Spinal cord (tissue), 10 donors: ENCODE data around the gene THSD7A. TPM values are rescaled to one million over a fixed set of nuclear protein-coding genes. Genes with fewer than 3 reads are reported as not detected.

Experiments
- DNase-seq, 6 donors: peaks; one replicate each; pipeline versions ENCODE4 v3.0.0 to v3.0.0-alpha.2; 2013 to 2015; ENCODE audit warnings: low spot score in 6 of 6, low read depth in 4 of 6
- H3K27ac ChIP-seq: one replicate; pipeline ENCODE4 v1.5.1; 2013; ENCODE audit warnings: low read depth, low read length, control low read depth
- H3K27me3 ChIP-seq: one replicate; pipeline ENCODE4 v1.6.1; 2013; ENCODE audit warnings: low read length; ENCODE audit not compliant: control insufficient read depth, insufficient read depth
- H3K36me3 ChIP-seq: one replicate; pipeline ENCODE4 v1.6.1; 2013; ENCODE audit warnings: low read length; ENCODE audit not compliant: control insufficient read depth, insufficient read depth
- H3K4me1 ChIP-seq: one replicate; pipeline ENCODE4 v1.6.1; 2013; ENCODE audit warnings: low read length; ENCODE audit not compliant: control insufficient read depth, insufficient read depth
- H3K4me3 ChIP-seq: one replicate; pipeline ENCODE4 v1.5.1; 2013; ENCODE audit warnings: low read depth, low read length, control low read depth
- H3K9me3 ChIP-seq: one replicate; pipeline ENCODE4 v1.6.1; 2013; ENCODE audit warnings: low read length; ENCODE audit not compliant: control insufficient read depth, insufficient read depth
- WGBS: methylation state at CpG from one replicate; pipeline ENCODE4 v1.1.5; 2013; ENCODE audit warnings: missing lambda C conversion rate; ENCODE audit not compliant: insufficient coverage; 5-methylcytosine and 5-hydroxymethylcytosine counted together
- polyA plus RNA-seq, 2 donors: library from polyadenylated mRNA; unstranded; fragments of 120-200 nt; gene quantifications; one replicate each; pipeline ENCODE4 v1.2.1, GENCODE V29; 2013; ENCODE audit not compliant: insufficient read length in 2 of 2
- total RNA-seq, 2 donors: library from RNA; depleted of rRNA in 1 of 2; stranded (reverse); fragments of 120-200 nt in 1 of 2; fragments of >200 nt in 1 of 2; gene quantifications; one replicate each; pipeline versions ENCODE4 v1.2.3 to v1.2.4, GENCODE V29; 2013 to 2014
- donor health status: healthy.

Gene THSD7A
- total and polyA plus RNA-seq, 4 donors = 15.7 to 50.5 (median 20.4) TPM

GRCh38 chr7:11491811-11492210 lies 340.2 kb downstream of the THSD7A start:
- no peaks in the 10 kb centered on the region for H3K36me3 ChIP-seq
- peak in 2 of 6 donors; percentile 16 to 69 for DNase-seq
- 78% methylated on average over 4 of the region's 4 CpGs for WGBS

DNA sequence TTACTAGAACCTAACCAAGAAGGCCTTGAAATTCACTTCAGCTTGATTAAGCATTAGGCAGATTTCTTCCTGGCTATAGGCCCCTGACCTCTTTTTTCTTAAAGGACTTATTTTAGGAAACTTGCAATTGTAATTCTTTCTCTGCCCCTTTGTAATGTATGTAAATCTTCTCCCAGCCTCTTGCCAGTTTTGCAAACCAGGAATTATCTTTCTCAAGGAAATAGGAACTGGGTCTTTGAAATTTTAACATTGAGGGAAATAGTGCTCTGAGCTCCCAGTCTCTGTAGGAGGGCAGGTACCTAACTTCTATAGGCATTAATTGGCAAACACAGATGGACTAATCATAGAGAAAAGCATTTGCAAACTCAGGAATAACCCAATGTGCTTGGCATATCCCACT lies 342.7 kb downstream of the THSD7A start:
- Histone ChIP-seq H3K4me3 (no peak overlapping the region), H3K27ac (no peak overlapping the region), H3K9me3 (no peaks in the 10 kb centered on the region), H3K36me3 (no peaks in the 10 kb centered on the region), H3K27me3 (no peaks in the 10 kb centered on the region), H3K4me1 (no peaks in the 10 kb centered on the region)
- DNase-seq = no peak

More at GRCh38 chr7:11491811-11492210, 340.2 kb downstream of the THSD7A start:
- H3K4me3 ChIP-seq = no peak overlapping the region
- no peaks in the 10 kb centered on the region for H3K9me3 ChIP-seq
- H3K4me1 ChIP-seq = no peaks in the 10 kb centered on the region
- H3K27ac ChIP-seq = no peak overlapping the region
- H3K27me3 ChIP-seq = no peaks in the 10 kb centered on the region

DNA sequence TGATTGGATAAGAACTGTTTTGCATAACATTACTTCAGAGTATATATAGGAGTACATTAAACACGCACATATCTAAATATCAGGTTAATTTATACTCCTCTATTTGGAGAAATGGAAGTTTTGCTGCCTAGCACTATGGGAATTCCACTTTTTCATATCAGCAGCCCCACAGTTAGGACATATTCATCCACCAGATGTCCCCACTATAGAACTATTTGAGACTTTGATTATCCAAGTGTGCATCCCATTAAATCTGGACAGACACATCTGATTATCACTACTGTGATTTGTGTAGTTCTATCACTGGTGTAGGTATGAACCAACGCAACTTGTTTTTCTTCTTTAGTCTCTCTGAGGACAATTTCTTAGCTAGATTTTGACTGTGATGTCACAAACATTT lies 345.7 kb downstream of the THSD7A start:
- Histone ChIP-seq H3K4me3 (no peak overlapping the region), H3K4me1 (no peaks in the 10 kb centered on the region), H3K9me3 (no peaks in the 10 kb centered on the region), H3K27ac (peak overlapping the region; percentile 22), H3K27me3 (no peaks in the 10 kb centered on the region), H3K36me3 (no peaks in the 10 kb centered on the region)
- WGBS = no CpG with 5 or more reads among the region's 2 CpGs
- DNase-seq = no peak

GRCh38 chr7:11485636-11486035 lies 346.4 kb downstream of the THSD7A start:
- peak in 3 of 6 donors; percentile 6 to 74 (median 43) for DNase-seq
- Histone ChIP-seq H3K9me3 (no peaks in the 10 kb centered on the region), H3K4me3 (no peak overlapping the region), H3K27ac (peak overlapping the region; percentile 22), H3K27me3 (no peaks in the 10 kb centered on the region), H3K4me1 (no peaks in the 10 kb centered on the region), H3K36me3 (no peaks in the 10 kb centered on the region)

DNA sequence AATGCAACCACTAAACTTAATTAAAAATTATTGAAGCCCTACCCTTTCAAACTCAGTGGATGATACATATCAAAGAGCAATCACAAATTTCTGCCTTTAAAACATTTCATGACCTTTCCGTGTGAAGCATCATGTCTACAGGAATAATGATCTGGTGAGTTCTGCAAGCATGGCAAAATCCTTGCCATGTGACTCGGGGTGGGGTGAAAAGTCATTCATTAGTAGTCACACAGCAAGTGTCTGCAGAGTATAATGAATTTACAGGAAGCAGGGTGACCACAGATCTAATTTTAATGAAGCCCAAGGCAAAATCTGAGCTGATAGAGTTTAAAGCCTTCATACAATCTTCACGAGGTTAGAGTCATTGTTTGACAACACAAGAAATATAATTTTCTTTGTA lies 351.9 kb downstream of the THSD7A start:
- DNase-seq = no peak
- Histone ChIP-seq H3K4me3 (no peak overlapping the region), H3K27ac (no peak overlapping the region), H3K4me1 (no peaks in the 10 kb centered on the region), H3K9me3 (no peaks in the 10 kb centered on the region), H3K36me3 (no peaks in the 10 kb centered on the region), H3K27me3 (no peaks in the 10 kb centered on the region)
- WGBS = no CpG with 5 or more reads among the region's 3 CpGs

GRCh38 chr7:11478882-11479281 lies 353.1 kb downstream of the THSD7A start:
- no peak for DNase-seq
- Histone ChIP-seq H3K9me3 (no peaks in the 10 kb centered on the region), H3K27ac (no peak overlapping the region), H3K4me3 (no peak overlapping the region), H3K27me3 (no peaks in the 10 kb centered on the region), H3K4me1 (no peaks in the 10 kb centered on the region), H3K36me3 (no peaks in the 10 kb centered on the region)
- no CpG with 5 or more reads among the region's 3 CpGs for WGBS

DNA sequence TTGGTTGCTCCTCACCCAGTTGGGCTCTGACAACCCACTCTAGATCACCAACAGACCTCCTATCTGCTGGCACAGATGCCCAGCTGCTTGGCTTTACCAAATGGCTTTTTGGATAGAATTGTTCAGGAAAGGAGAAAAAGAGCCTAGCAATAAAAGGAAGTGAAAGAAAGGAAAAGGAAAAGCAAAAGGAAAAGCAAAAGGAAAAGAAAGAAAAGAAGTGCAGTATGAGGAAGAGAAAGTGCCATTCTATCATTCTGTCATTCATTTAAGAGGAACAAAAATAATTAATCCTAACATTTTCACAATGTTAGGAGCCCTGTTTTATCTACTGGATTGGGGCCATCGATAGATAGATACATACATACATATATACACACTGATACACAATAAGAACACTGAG lies 353.6 kb downstream of the THSD7A start:
- no peaks in the 10 kb centered on the region for H3K27me3 ChIP-seq
- no peaks in the 10 kb centered on the region for H3K9me3 ChIP-seq
- no peak overlapping the region for H3K4me3 ChIP-seq
- H3K36me3 ChIP-seq = no peaks in the 10 kb centered on the region
- DNase-seq = no peak
- H3K4me1 ChIP-seq = no peaks in the 10 kb centered on the region
- no peak overlapping the region for H3K27ac ChIP-seq
- no CpG with 5 or more reads among the region's 1 CpG for WGBS

GRCh38 chr7:11474902-11475585 lies 357.0 kb downstream of the THSD7A start:
- Histone ChIP-seq H3K27ac (no peak overlapping the region), H3K4me3 (no peak overlapping the region), H3K36me3 (no peaks in the 10 kb centered on the region), H3K27me3 (no peaks in the 10 kb centered on the region), H3K4me1 (no peaks in the 10 kb centered on the region), H3K9me3 (no peaks in the 10 kb centered on the region)
- 68% methylated on average over 5 of the region's 6 CpGs for WGBS
- peak in 1 of 6 donors; percentile 4 for DNase-seq

DNA sequence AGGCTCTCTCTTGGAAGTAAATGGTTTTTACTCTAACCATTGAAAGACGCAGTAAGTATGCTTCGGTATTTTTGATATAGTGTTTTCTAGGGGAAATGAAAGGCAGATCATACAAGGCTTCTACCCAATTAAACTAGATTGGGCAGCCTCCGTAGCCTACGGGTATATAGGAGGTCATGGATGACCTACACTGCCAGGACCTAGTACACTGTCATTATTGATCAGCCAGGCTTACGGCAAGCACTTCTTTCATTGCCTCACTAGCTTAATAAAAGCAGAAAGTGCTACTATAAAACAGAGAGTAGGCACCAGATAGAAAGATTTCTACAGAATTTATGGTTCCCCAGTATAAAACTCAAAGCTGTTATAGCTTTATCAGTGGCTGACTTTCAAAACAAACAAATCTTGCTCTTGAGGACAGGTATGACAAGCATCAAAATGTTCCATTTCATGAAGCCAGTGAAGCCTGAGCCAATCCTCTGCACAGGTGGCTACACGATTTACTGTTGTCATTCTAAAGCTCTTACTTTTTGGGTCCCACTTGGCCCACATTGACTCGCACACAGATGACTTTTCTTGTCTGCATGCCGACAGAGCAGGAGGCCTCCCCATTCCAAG lies 358.1 kb downstream of the THSD7A start:
- WGBS = 88% methylated on average over 5 of the region's 8 CpGs
- H3K9me3 ChIP-seq = no peaks in the 10 kb centered on the region
- no peak overlapping the region for H3K27ac ChIP-seq
- H3K4me3 ChIP-seq = no peak overlapping the region
- no peak for DNase-seq
- no peaks in the 10 kb centered on the region for H3K4me1 ChIP-seq
- H3K27me3 ChIP-seq = no peaks in the 10 kb centered on the region
- no peaks in the 10 kb centered on the region for H3K36me3 ChIP-seq

GRCh38 chr7:11473220-11473619 lies 358.8 kb downstream of the THSD7A start:
- WGBS = no CpG with 5 or more reads among the region's 2 CpGs
- no peak for DNase-seq
- H3K27ac ChIP-seq = no peak overlapping the region

More at GRCh38 chr7:11473220-11473619, 358.8 kb downstream of the THSD7A start:
- Histone ChIP-seq H3K4me1 (no peaks in the 10 kb centered on the region), H3K4me3 (no peak overlapping the region), H3K36me3 (no peaks in the 10 kb centered on the region), H3K9me3 (no peaks in the 10 kb centered on the region), H3K27me3 (no peaks in the 10 kb centered on the region)
